ENCODE results near the gene ARTN.

ARTN gene

GRCh38 chr1:43933386-43934100, at the start of gene ARTN:
ARTN (plus strand) TSS chr1:43933801; CDS start chr1:43935657, 1,856 bp downstream.
- DNase-seq: peak; percentile 65

- peak; percentile 55 for DNase-seq
Observed at GRCh38 chr1:43885279-43885801, 48.3 kb upstream of the ARTN start.

- no peak for DNase-seq
Observed at GRCh38 chr1:43887748-43888147, 45.9 kb upstream of the ARTN start.

GRCh38 chr1:43890815-43891214, 42.8 kb upstream of the ARTN start:
- DNase-seq: no peak

- no peak for DNase-seq
Observed at GRCh38 chr1:43893006-43893405, 40.6 kb upstream of the ARTN start.

- no peak for DNase-seq
Observed at GRCh38 chr1:43898981-43899380, 34.6 kb upstream of the ARTN start.

GRCh38 chr1:43900386-43900785, 33.2 kb upstream of the ARTN start:
- no peak for DNase-seq

- DNase-seq: no peak
Observed at GRCh38 chr1:43901196-43901961, 32.2 kb upstream of the ARTN start.

GRCh38 chr1:43902058-43902831, 31.4 kb upstream of the ARTN start:
- DNase-seq: no peak

- DNase-seq: no peak
Observed at GRCh38 chr1:43904660-43905551, 28.7 kb upstream of the ARTN start.

- DNase-seq: no peak
Observed at GRCh38 chr1:43908226-43908625, 25.4 kb upstream of the ARTN start.

- no peak for DNase-seq
Observed at GRCh38 chr1:43908858-43909257, 24.7 kb upstream of the ARTN start.

- no peak for DNase-seq
Observed at GRCh38 chr1:43910343-43910742, 23.3 kb upstream of the ARTN start.

- DNase-seq: no peak
Observed at GRCh38 chr1:43912607-43913006, 21.0 kb upstream of the ARTN start.

GRCh38 chr1:43913051-43913501, 20.5 kb upstream of the ARTN start:
- no peak for DNase-seq

- DNase-seq: no peak
Observed at GRCh38 chr1:43913666-43914360, 19.8 kb upstream of the ARTN start.

GRCh38 chr1:43914576-43915525, 18.8 kb upstream of the ARTN start:
- no peak for DNase-seq

GRCh38 chr1:43919906-43920305, 13.7 kb upstream of the ARTN start:
- DNase-seq: no peak

GRCh38 chr1:43921022-43921421, 12.6 kb upstream of the ARTN start:
- DNase-seq: no peak

GRCh38 chr1:43924516-43924915, 9.1 kb upstream of the ARTN start:
- no peak for DNase-seq
